HG02623 (cell line): ENCODE results near the gene KRT86.
"Not testable (repeated sequence)": the region's sequence is repeated elsewhere in the genome, so short reads cannot be mapped to it uniquely, and the experiment has no call there.

Experiments
- ATAC-seq: cut with Tn5 transposase; IDR thresholded peaks from one replicate; pipeline ENCODE4 v1.9.1; 2021; ENCODE audit warnings: moderate library complexity; ENCODE audit not compliant: unreplicated experiment

Gene KRT86

DNA sequence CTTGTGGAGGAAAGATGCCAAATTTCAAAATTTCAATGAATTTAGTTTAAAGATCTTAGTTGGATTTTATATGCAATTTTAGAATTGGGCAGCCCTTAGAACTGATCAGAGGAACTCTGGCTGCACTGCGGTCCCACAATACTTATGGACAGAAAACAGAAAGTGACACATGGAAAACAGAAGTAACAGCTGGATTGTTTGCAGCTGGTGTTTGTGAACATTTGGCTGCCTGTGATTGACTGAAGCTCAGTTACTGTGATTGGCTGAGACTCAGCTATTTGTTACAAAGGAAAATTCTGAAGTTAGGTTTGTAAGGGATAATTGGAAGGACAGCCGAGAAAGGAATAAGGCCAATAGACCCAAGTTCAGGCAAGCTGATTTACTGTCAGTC lies 10.0 kb upstream of the KRT86 start:
- no peak for ATAC-seq

DNA sequence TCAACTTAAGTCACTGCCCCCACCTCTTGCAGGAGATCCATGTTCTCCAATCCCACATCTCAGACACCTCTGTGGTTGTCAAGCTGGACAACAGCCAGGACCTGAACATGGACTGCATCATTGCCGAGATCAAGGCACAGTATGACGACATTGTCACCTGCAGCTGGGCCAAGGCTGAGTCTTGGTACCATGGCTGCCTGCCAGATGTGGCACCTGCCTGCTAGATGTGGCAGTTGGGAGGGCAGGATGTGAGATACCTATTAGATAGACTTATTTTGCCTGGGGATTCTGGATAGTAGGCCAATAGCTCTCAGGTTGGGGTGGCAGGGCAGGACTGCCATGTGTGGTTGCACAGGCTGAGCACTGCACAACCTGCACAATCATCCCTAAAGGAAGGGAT lies 7.9 kb upstream of the KRT86 start:
- no peak for ATAC-seq

DNA sequence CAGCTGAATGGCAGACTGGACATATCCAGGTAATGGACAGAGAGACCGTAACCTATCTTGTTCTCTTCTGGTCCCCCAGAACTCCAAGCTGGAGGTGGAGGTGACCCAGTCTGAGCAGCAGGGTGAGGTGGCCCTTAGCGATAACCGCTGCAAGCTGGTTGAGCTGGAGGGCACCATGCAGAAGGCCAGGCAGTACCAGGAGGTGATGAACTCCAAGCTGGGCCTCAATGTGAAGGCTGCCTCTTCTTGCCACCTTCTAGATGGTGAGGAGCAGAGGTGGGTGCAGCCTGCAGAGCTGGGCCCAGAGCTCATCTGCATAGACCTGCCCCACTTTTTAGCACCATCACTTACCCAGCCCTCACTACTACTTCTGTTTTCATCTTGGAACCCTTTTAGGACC lies 7.2 kb upstream of the KRT86 start:
- ATAC-seq: no peak

DNA sequence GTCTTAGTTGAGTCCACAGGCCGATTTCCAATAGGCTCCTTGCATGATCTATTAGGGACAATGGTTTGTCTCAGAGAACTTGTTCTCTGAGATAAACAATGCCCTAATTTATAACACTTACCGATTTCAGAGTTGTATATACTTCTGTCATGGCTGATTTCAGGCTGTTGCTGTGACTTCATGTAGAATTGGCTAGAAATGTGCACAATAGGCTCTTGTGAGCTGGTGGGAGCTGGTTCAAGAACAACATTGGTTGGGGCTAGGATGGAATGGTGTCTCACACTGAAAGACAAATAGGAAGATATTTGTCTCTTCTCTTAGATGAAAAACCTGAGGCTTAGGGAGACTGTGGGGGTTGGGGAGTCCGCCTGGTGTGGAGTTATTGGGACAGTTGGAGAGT lies 6.7 kb upstream of the KRT86 start:
- ATAC-seq: no peak

DNA sequence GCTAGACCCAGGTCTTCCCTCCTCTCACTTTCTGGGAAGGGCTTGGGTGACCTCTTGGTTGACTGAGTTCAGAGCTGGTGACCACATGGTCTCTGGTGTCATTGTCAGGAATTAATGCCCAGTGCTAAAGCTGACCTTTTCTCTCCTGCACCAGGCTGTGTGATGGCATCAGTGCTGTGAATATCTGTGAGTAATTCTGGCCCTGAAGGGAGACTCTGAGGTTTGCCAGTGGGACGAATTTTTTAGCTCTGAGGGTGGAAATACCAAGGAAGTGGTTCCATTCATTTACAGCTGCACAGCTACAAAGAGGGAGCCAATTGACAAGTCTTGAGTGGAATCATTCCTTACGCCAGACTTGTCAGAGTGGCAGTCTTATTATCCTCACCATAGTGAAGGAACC lies 6.2 kb upstream of the KRT86 start:
- ATAC-seq: no peak

DNA sequence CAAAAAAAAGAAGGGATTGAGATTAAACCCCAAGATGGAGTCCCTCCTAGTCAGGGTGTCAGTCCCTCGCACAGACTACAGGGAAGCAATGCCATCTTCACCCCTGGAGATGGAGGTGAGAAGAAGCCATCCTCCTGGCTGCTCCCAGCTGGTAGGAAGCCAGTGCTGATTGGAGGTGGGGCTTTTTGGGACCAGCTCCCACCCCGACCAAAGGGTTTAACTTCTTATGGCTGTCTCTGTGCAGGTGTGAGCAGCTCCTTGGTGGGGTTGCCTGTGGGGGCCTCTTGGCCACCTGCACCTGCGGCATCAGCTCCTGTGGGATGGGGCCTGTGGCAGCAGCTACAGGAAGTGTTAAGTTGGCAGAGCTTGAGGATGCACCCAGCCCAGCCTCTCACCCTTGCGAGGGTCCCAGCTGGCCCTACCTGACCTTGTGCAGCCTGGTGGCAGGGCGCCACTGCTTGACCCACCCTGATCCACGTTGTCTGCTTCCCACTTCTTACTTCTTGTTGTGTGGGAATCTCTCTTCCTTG lies 3.8 kb upstream of the KRT86 start:
- ATAC-seq: no peak

DNA sequence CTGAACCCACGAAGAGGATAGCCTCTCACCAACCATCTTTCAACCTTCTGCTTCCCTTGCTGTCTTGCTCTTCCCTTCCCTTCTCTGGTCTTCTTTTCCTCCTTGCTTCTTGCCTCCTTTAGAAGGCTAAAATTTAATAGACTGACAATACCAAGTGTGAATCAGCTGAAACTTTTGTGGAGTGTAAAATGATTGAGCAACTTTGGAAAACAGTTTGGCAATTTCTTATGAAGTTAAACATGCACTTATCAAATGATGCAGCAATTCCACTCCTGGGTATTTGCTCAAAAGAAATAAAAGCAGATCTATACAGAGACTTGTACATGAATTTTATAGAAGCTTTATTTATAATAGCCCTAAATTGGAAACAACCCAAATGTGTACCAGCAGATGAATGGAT lies 3.3 kb upstream of the KRT86 start:
- ATAC-seq: no peak

DNA sequence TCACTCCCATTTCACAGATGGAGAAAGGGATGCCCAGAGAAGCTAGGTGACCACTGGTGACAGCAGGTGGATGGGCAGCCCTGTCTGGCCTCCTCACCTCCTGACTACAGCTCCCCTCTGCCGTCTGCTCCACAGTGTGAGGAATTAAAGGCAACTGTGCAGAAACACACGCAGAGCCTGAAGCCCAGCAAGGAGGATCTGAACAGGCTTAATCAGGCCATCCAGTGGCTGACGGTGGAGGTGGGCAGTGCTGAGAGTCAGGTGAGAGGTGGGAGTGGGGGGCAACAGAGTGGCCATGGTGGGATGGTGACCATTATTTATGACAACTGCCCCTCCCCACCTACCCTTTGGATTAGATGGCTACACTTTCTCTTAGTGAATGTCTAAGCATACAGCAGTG lies 1.2 kb downstream of the KRT86 start:
- ATAC-seq: no peak

DNA sequence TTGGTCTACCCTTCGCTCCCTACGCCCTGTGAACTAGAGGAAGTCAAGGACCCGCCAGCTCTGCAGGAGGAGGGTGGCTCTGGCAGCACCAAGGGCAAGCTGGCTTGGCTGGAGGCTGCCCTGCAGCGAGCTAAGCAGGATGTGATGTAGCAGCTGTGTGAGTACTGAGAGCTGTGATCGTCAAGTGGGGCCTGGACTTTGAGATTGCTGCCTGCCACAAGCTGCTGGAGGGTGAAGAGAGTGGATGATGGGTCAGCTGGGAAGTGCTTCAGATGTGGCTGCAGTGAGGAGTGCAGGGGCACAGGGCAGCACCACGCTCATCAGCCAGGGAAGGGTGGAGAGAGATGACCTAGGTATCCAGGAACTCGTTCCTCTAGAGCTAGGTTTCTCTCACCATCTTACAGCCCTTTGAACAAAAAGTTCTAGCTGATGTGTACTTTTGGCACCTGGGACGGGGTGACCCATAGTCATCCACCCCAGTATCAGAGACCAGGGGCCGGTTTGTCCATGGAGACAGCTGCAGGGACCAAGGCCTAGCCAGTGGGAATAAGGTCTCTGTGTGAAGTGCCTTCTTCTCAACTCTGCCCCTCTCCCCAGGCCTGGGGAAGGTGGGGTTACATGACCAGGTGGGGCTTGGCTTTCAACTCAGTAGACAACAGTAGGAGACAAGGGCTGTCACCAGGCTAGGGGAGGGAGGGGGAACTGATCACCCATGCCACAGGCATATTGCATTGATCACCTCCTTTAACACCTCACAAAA lies 3.2 kb downstream of the KRT86 start:
- ATAC-seq: no peak

DNA sequence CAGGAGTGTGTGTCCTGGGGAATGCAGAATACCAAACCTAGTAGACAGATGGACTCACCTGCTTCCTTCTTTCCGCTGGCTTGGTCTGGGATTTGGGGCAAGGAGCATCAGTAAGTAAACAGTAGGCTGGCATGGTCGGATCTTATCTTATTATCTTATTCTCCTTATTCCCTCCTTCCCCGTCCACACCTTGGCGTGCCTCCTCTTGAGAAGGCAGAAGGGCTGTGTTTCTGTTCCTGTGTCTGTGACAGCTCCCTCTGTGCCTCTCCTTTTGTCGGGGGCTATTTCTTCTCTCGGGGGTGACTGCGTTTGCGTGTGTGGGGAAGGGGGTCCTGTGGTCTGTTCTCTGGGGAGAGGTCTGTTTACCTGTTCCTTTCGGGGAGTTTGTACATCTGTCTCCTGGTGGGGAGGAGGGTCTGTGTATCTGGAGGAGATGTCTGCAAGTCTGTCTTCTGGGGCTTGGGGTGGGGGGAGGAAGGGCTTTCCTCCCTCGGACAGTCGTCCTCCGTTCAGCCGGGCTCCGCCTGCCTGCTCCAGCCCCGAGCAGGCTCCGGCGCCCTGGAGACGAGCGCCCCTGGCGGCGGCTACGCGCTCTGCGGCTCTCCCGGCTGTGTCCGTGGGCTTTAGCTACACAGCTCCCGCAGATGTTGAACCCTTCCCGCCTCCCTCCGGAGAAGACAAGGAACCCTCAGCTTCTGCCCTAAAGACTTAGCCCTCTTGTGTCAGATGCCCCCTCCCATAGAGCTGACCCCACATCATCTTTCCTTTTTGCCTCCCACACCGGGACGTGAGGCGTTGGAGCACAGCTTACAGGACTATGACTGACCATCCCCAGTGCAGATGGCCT lies 4.4 kb downstream of the KRT86 start:
- ATAC-seq: peak; percentile 78

DNA sequence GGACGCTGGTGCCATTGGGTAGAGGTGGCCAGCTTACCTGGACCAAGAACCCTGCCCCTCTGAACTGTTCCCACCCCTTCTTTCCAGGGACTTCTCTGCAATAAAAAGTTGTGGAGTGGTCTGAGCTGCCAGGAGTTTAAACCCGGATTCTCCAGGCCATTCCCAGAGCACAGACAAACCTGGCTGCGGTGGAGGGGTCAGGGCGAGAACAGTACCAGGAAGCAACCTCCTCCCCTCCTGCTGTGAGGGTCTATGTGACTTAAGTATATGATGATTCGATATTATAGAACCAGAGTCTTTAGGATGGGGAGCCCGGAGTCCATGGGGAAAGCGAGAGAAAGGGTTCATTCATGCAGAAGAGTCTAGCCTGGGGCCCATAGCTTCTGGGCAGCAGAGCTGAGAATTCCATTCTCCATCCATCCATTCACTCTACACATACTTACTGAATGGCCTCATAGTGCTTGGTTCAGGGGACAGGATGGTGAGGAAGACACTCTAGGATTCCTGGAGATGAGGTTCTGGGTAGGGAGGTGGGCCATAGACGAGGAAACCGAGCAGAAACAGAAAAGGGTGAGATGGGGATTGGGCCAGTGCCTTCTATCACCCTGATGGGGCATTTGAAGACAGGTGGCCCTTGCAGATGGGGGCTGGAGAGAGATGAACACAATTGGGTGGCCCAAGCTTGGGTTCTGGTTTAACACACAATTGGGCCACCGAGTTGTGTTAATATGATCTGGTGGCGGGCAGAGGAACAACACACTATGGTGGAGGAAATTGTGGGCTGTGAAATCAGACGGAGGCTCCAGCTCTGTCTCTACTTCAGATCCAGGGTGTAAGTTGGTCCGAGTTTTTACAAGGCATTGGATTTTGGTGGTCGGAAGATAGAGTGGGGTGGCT lies 5.2 kb downstream of the KRT86 start:
- no peak for ATAC-seq

DNA sequence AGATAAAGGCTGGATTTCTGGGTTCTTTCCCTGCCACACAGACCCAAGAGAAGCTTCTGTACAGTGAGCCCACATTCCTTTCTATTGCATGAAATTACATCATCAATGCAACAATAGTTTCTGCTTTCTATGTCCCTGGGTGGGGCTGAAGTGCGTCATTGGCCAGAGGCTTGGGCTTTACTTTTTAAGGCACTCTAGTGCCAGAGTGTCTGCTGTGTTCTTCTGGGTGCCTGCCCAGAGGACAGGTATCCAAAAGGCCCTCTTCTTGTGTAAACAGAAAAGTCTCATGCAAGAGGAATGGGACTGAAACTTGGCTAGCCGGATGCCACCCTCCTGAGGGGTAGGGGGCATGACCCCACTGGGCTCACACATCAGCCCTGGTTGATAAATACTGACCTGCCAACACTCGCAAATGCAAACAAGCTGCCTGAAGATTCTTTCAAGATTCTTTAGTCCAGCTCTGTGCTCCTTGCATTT lies 5.9 kb downstream of the KRT86 start:
- ATAC-seq: no peak

DNA sequence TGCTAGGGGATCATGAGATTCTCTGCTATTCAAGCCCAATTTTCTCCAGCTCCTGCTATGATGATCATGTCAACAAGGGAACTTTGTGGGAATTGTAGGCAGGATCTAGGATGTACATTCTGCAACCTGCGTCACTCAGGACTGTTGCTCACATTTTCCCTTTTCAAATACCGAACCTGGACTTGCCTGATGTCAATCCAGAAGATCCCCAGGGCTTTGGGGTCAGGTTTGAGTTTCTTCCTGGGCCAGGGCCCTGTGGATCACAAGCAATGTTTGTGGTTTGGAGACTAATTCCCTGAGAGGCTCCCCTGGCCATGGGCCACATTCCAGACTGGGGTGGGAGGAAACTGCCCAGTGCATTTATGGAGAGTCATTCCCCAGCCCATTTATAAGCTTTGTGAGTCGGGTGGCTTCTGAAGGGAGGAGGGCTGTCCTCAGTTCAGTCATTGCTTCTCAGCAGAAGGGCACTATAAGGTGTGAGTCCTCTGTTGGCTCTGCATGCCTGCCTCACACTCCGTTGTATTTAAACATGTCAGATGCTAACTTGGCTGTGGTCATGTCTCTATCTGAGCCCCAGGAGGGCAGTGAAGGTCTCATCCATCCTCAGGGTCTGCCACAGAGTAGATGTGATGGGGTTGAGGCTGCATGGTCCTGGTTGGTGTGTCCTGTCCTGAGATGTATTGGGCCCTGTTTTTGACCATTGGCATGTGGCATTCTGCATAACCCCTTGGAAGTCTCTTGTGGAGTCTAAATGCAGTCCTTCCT lies 6.5 kb downstream of the KRT86 start:
- ATAC-seq: no peak

DNA sequence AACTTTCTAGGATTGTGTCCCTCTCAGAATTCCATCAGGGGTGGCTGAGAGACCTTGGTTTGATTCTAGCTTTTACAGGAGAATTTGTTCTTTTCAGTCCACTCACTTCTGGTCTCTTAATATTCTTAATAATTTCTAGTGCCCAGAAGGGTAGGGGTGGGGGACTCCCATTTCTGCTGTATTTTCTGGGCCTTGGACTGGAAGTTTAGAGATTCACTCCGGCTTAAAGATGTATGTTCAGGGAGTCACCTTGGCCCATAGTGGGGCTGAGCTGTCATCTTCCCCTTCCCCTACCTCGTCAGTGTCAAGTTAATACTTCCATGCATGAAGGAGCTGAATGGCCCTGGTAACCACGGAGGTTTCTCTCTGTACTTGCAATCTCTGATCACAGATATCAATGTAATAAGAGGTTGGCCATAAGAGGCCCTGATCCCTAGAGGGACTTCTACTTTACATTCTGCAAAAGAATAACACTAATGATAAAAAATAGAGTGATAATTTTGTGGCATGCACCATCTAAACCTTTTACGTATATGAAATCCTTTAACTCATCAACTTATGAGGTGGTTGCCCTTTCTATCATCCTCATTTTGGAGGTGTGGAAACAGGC lies 10.2 kb downstream of the KRT86 start:
- ATAC-seq: no peak

DNA sequence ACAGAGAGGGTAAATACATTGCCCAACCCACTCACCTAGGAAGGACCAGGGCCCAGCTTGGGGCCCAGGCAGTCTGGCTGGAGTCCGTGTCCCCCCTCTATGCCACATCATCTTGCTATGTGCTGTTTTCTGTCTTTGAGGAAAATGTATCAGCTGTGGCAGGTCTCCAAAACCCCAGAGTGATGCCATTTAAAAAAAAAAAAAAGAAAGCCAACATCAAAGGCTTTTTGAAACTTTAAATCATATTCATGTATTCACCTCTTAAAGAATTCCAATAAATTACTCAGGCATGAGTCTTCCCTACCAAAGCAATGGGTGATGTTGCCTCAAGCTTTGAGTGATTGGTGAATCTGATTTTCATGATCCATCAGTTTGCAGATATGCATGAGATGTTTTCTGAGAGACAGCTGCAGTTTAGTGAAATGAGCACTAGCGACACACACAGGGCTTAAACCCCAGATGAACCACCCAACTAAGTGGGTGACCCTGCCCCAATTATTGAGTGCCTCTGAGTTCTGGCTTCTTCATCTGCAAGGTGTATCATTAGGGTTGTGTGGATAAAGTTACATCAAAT lies 10.8 kb downstream of the KRT86 start:
- no peak for ATAC-seq

DNA sequence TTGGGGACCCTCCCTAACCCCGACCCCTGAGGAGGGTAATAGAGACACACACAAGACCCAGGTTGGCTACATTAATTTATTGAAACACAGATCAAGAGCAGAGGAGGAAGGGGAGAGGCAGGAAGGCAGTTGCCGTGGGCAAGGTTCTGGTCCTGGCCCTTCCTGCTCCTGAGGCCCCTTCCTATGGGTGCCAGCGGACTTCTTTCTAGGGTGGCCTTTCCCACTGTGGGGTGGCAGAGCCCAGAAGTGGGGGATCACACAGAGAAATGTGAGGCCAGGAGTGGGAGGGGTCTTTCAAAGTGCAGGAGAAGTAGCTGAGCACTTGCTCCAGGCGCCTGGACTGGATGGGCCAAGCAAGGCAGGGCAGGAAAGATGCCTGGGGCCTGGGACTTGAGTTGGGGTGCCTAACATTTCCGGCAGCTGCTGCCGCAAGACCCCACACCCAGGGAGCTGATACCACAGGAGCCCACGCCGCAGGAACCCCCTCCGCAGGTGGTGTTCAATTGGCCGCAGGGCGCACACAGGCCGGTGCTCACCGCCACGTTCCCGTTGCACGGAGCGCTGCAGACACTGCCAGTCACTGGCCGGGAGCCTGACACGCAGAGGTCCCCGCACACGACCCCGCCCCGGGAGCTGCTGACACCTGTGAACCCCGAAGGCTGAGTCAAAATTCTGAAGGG lies 11.5 kb downstream of the KRT86 start:
- ATAC-seq: no peak

DNA sequence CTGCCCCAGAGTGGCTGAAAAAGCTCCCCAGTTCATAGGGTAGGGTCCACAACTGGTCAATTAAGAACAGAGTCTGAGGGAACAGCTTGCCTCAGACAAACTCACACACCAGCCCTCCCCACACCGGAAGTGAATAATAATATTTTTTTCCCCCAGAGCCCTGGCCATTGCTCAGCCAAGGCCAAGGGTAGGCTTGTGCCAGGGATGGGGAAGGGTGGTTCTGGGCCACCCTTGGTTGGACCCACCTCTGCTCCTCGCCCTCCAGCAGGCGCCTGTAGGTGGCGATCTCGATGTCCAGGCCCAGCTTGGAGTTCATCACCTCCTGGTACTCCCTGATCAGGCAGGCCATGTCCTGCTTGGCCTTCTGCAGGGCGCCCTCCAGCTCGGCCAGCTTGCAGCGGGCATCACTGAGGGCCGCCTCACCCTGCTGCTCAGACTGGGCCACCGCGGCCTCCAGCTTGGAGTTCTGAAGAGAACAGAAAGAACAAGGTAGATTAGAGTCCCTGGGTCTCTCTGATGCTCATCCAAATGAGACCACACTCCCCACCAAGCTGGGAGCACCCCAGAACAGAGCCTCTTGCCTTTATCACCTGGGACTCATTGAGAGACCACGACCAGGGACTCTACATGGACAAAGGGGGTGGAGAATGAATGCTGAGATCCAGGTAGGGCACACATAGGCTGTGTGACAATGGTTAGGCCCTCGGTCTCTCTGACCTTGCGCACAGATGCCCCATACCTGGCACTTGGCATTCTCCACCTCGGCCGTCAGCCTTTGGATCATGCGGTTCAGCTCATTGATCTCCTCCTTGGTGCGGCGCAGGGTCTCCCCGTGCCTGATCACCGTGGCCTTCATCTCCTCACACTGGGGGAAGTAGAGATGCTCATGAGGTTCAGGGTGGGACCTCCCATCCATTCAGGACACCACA lies 12.7 kb downstream of the KRT86 start:
- ATAC-seq: not testable (repeated sequence)
